Measurements from ENCODE around the gene DPPA4.

GRCh38 chr3:109331692-109332091 is 5.7 kb downstream of the DPPA4 start:
- TF ChIP-seq POLR2A (IDR thresholded peaks at IDR 0.05; ENCODE audit: low read depth, low read length), result no peak
- TF ChIP-seq POLR2AphosphoS5 (IDR thresholded peaks at IDR 0.05; ENCODE audit: low read depth, low read length), result no peak
- no peak for TF ChIP-seq TAF1 (IDR thresholded peaks at IDR 0.05; ENCODE audit: low read depth, low read length)
- TF ChIP-seq SPI1 (IDR thresholded peaks at IDR 0.05; ENCODE audit: low read depth, low read length), result no peak
- no peak for TF ChIP-seq PAX5 (IDR thresholded peaks at IDR 0.05; ENCODE audit: insufficient read depth, low read length, severe bottlenecking)
